AG04450 (cell line): ENCODE results near the gene MYO1C. TPM values are rescaled to one million over a fixed set of nuclear protein-coding genes. Genes with fewer than 3 reads are reported as not detected.

Experiments
- CTCF ChIA-PET: fragments of 300-600, 350-600 bp; formaldehyde crosslinking; extraction: SDS; loops from one replicate; lab custom pipeline; 2022; ENCODE audit warnings: antibody characterized with exemption, inconsistent platforms; lab: Charles Lee
- POLR2A ChIA-PET: fragments of 350-600 bp; formaldehyde crosslinking; extraction: SDS; loops from one replicate; lab custom pipeline; 2021; ENCODE audit warnings: antibody characterized with exemption, inconsistent platforms; lab: Yijun Ruan, JAX
- DNase-seq: peaks from one replicate; pipeline ENCODE4 v3.0.0-alpha.2; 2011; ENCODE audit warnings: low read depth, low spot score
- H3K27ac ChIP-seq: one replicate; pipeline ENCODE4 v1.5.1; 2012; ENCODE audit warnings: low read depth, low read length, control low read depth
- H3K27me3 ChIP-seq: one replicate; pipeline ENCODE4 v1.6.0; 2012; ENCODE audit warnings: low read length; ENCODE audit not compliant: control insufficient read depth, insufficient read depth
- H3K4me3 ChIP-seq: 2 replicates; pipeline ENCODE4 v1.5.1; 2011; ENCODE audit warnings: mild to moderate bottlenecking, low read depth, low read length, control low read depth
- H3K9me3 ChIP-seq: 2 replicates; pipeline ENCODE4 v1.5.1; 2012; ENCODE audit warnings: low read length; ENCODE audit not compliant: control insufficient read depth, insufficient read depth
- polyA plus RNA-seq: library from polyadenylated mRNA; depleted of rRNA; stranded (reverse); fragments of >200 nt; gene quantifications from 2 replicates; pipeline ENCODE4 v1.2.3, GENCODE V29; 2011; rRNA removed
- TF ChIP-seq, protein P1 (sequence below): IDR thresholded peaks from 2 replicates; pipeline ENCODE4 v1.5.1; 2011; ENCODE audit warnings: low read depth, low read length, control low read depth, inconsistent platforms

The MYO1C gene
- polyA plus RNA-seq, 1 experiment, result 147 TPM

DNA sequence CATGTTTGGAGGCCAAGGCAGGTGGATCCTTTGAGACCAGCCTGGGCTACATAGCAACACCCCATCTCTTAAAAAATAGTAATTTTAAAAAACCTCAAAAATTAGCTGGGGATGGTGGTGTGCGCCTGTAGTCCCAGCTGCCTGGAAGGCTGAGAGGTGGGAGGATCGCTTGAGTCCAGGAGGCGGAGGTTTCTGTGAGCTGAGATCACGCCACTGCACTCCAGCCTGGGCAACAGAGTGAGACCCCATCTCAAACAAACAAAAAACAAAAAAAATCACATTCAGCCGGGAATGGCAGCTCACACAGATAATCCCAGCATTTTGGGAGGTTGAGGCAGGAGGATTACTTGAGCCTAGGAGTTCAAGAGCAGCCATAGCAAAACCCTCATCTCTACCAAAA lies 76.1 kb downstream of the MYO1C start:
- ChIA-PET CTCF (no interaction called here), POLR2A (interaction anchor here (0.7 kb wide), 1 partner anchor 42 kb away, joined by 3 read pairs; no protein-coding TSS in a partner anchor)
- Histone ChIP-seq H3K9me3 (peaks cover 11% of the 10 kb centered on the region), H3K4me3 (no peak overlapping the region), H3K27me3 (no peaks in the 10 kb centered on the region), H3K27ac (no peak overlapping the region)
- no peak for DNase-seq
- TF ChIP-seq, protein P1, sequence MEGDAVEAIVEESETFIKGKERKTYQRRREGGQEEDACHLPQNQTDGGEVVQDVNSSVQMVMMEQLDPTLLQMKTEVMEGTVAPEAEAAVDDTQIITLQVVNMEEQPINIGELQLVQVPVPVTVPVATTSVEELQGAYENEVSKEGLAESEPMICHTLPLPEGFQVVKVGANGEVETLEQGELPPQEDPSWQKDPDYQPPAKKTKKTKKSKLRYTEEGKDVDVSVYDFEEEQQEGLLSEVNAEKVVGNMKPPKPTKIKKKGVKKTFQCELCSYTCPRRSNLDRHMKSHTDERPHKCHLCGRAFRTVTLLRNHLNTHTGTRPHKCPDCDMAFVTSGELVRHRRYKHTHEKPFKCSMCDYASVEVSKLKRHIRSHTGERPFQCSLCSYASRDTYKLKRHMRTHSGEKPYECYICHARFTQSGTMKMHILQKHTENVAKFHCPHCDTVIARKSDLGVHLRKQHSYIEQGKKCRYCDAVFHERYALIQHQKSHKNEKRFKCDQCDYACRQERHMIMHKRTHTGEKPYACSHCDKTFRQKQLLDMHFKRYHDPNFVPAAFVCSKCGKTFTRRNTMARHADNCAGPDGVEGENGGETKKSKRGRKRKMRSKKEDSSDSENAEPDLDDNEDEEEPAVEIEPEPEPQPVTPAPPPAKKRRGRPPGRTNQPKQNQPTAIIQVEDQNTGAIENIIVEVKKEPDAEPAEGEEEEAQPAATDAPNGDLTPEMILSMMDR, result no peak

DNA sequence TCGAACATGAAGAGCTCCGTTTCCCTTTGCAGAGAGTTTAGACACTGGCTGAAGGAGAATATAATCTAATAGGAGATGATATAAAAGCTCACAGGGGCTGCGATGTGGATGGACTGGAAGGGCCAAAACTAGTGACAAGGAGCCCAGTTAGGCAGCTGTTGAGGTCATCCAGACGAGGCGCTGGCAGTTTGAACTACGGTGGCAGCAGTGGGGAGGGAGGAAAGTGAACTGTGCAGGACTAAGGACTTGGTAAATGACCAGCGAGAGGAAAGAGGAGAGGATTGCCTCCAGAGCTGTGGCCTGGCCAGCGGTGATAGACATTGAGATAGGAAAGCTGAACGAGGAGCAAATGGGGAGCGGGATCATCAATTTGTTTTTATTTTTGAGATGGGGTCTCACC lies 77.9 kb downstream of the MYO1C start:
- Histone ChIP-seq H3K4me3 (no peak overlapping the region), H3K9me3 (peaks cover 11% of the 10 kb centered on the region), H3K27me3 (no peaks in the 10 kb centered on the region), H3K27ac (no peak overlapping the region)
- DNase-seq, result no peak
- ChIA-PET POLR2A (no interaction called here), CTCF (interaction anchor here (0.7 kb wide), 1 partner anchor 49 kb away, joined by 3 read pairs; no protein-coding TSS in a partner anchor)
- TF ChIP-seq, protein P1, result no peak

Other genes with a start within 250 kb of the MYO1C start
- gene BHLHA9, start 222.2 kb downstream of the MYO1C start, polyA plus RNA-seq, result not detected in 2 replicates
- gene TRARG1, start 213.0 kb downstream of the MYO1C start, polyA plus RNA-seq, result not detected in 2 replicates
- gene YWHAE, start 92.5 kb downstream of the MYO1C start, polyA plus RNA-seq, result 884 and 1,187 TPM in 2 replicates
- 88.1 and 110 TPM in 2 replicates for gene CRK, start 36.5 kb downstream of the MYO1C start, polyA plus RNA-seq
- gene INPP5K, start 23.9 kb upstream of the MYO1C start, polyA plus RNA-seq, result 23.8 and 25.9 TPM in 2 replicates
- 47.9 and 53.6 TPM in 2 replicates for gene PITPNA, start 70.1 kb upstream of the MYO1C start, polyA plus RNA-seq
- gene SLC43A2, start 136.1 kb upstream of the MYO1C start, polyA plus RNA-seq, result 5.3 and 6.8 TPM in 2 replicates
- 0.17 and 0.20 TPM in 2 replicates for gene SCARF1, start 153.0 kb upstream of the MYO1C start, polyA plus RNA-seq
- 5.8 and 9.3 TPM in 2 replicates for gene RILP, start 157.2 kb upstream of the MYO1C start, polyA plus RNA-seq
- gene PRPF8, start 192.2 kb upstream of the MYO1C start, polyA plus RNA-seq, result 126 and 161 TPM in 2 replicates
- gene TLCD2, start 217.7 kb upstream of the MYO1C start, polyA plus RNA-seq, result 3.0 and 3.1 TPM in 2 replicates
- gene WDR81, start 232.0 kb upstream of the MYO1C start, polyA plus RNA-seq, result 2.9 and 3.6 TPM in 2 replicates